ENCODE results near the gene ASTN2. TPM values are rescaled to one million over a fixed set of nuclear protein-coding genes. Genes with fewer than 3 reads are reported as not detected.

The ASTN2 gene
- polyA plus RNA-seq, 4 donors = 3.0 to 15.2 (median 3.7) TPM

DNA sequence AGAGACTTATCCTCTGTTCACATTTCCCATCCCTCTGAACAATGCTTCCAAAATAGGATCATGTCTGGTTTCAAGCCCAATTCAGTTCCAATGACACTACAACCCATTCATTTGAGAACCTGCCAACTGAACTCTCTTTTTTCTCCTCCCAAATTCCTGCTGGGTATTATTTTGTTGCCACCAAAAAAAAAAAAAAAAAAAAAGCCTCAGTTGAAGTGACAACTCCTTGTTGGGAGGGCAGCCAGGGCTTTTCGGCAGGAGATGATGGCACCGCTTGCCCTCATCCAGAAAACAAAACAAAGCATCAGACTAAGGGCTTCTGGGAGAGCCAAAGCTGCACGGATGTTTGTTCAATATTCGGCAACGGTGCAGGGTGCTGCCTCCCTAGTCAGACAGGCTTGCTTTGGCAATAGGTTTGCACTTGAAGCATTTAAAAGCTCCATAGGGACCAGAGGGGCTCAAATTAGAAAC is 758.3 kb downstream of the ASTN2 start:
- no peaks in the 10 kb centered on the region for H3K4me1 ChIP-seq (ENCODE audit: control insufficient read depth in 3 of 3, insufficient read depth in 2 of 3, low read depth in 1 of 3, low read length in 2 of 3)
- DNase-seq (no peak), FAIRE-seq (no peak)
- no peak overlapping the region for H3K4me3 ChIP-seq (ENCODE audit: low read depth in 1 of 3, low read length in 3 of 3)
- H3K9me3 ChIP-seq (ENCODE audit: control insufficient read depth in 2 of 2, insufficient read depth in 1 of 2, low read depth in 1 of 2, low read length in 1 of 2) = no peaks in the 10 kb centered on the region
- no peak overlapping the region for H3K27ac ChIP-seq (ENCODE audit: low read depth in 1 of 3, low read length in 2 of 3)
- no peaks in the 10 kb centered on the region for H3K27me3 ChIP-seq (ENCODE audit: control insufficient read depth in 3 of 3, insufficient read depth in 3 of 3, low read length in 3 of 3)
- 65 to 94% (median 93%) methylated on average over 5 of the region's 5 CpGs for WGBS, 3 donors
- no peaks in the 10 kb centered on the region for H3K36me3 ChIP-seq (ENCODE audit: control insufficient read depth in 3 of 3, insufficient read depth in 2 of 3, low read depth in 1 of 3, low read length in 3 of 3)

DNA sequence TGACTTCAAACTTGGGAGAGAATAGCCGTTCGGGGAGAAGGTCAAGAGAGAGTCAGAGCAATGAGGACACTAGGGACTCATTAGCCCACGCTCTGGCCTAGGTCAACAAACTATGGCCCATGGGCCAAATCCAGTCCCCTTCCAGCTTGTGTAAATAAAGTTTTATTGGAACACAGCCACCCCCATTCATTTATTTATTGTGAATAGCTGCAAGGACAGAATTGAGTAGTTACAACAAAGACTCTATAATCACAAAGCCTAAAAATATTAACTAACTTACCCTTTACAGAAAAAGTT is 760.9 kb downstream of the ASTN2 start:
- 67 to 82% (median 78%) methylated on average over 3 of the region's 3 CpGs for WGBS, 3 donors
- DNase-seq (no peak), FAIRE-seq (no peak)
- no peak overlapping the region for H3K27ac ChIP-seq (ENCODE audit: low read depth in 1 of 3, low read length in 2 of 3)
- no peak overlapping the region for H3K4me3 ChIP-seq (ENCODE audit: low read depth in 1 of 3, low read length in 3 of 3)
- H3K36me3 ChIP-seq (ENCODE audit: control insufficient read depth in 3 of 3, insufficient read depth in 2 of 3, low read depth in 1 of 3, low read length in 3 of 3) = peaks cover 0 to 2% (median 0%) of the 10 kb centered on the region in 3 donors
- H3K27me3 ChIP-seq (ENCODE audit: control insufficient read depth in 3 of 3, insufficient read depth in 3 of 3, low read length in 3 of 3) = no peaks in the 10 kb centered on the region
- H3K9me3 ChIP-seq (ENCODE audit: control insufficient read depth in 2 of 2, insufficient read depth in 1 of 2, low read depth in 1 of 2, low read length in 1 of 2) = no peaks in the 10 kb centered on the region
- no peaks in the 10 kb centered on the region for H3K4me1 ChIP-seq (ENCODE audit: control insufficient read depth in 3 of 3, insufficient read depth in 2 of 3, low read depth in 1 of 3, low read length in 2 of 3)

DNA sequence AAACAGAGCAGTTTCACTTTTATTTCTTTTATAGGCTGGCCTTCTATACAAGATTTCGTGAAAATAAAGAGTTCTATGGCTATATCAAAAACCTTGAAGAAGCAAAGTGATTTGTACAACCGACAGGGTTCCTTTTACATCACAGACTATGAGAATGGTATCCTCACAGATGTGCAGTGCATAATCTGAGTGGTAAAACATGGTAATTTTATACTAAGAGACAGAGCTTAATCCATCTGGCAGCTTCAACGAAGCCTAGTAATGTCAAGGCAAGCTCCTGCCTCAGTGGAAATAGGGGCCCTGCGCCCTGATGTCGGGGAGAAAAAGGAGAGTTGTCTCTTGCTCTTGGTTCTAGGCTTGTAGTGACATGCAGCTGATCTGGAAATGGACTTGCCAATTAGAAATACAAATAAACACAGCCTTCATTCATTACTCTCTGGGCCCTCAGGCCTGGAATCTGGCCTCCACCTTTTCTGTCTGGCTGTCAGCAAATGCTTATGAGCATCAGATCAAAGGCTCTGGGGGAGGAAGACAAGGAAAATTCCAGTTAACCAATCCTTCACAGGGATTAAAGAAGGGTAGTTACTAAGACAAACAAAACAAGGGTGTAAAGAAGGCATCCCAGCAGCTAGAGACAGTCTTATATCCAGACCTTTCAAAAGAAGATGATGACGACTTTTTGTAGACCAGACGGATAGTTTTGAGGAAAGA is 761.4 kb downstream of the ASTN2 start:
- no peak for DNase-seq
- H3K36me3 ChIP-seq (ENCODE audit: control insufficient read depth in 3 of 3, insufficient read depth in 2 of 3, low read depth in 1 of 3, low read length in 3 of 3) = peaks cover 0 to 2% (median 0%) of the 10 kb centered on the region in 3 donors
- no peaks in the 10 kb centered on the region for H3K4me1 ChIP-seq (ENCODE audit: control insufficient read depth in 3 of 3, insufficient read depth in 2 of 3, low read depth in 1 of 3, low read length in 2 of 3)
- no peak for FAIRE-seq
- H3K27me3 ChIP-seq (ENCODE audit: control insufficient read depth in 3 of 3, insufficient read depth in 3 of 3, low read length in 3 of 3) = no peaks in the 10 kb centered on the region
- whole genome bisulfite sequencing, 3 donors = 85 to 89% (median 86%) methylated on average over 7 of the region's 7 CpGs
- H3K27ac ChIP-seq (ENCODE audit: low read depth in 1 of 3, low read length in 2 of 3) = no peak overlapping the region
- H3K9me3 ChIP-seq (ENCODE audit: control insufficient read depth in 2 of 2, insufficient read depth in 1 of 2, low read depth in 1 of 2, low read length in 1 of 2) = no peaks in the 10 kb centered on the region
- no peak overlapping the region for H3K4me3 ChIP-seq (ENCODE audit: low read depth in 1 of 3, low read length in 3 of 3)

DNA sequence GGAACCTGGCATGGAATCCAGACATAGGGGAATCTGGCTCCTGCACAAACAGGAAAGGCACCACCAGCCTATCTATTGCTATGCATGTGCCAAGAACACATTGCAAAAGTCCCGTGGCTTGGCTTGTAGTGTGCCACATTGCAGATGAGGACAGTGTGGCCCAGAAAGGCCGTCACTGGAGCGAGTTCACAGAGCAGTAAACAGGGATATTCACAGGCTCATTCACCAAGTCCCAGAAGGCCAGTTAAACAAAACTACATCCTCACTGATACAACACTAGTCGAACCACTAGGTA is 767.4 kb downstream of the ASTN2 start:
- Histone ChIP-seq H3K27ac (ENCODE audit: low read depth in 1 of 3, low read length in 2 of 3) (no peak overlapping the region), H3K36me3 (ENCODE audit: control insufficient read depth in 3 of 3, insufficient read depth in 2 of 3, low read depth in 1 of 3, low read length in 3 of 3) (peaks cover 0 to 2% (median 0%) of the 10 kb centered on the region in 3 donors), H3K9me3 (ENCODE audit: control insufficient read depth in 2 of 2, insufficient read depth in 1 of 2, low read depth in 1 of 2, low read length in 1 of 2) (no peaks in the 10 kb centered on the region), H3K4me3 (ENCODE audit: low read depth in 1 of 3, low read length in 3 of 3) (no peak overlapping the region), H3K4me1 (ENCODE audit: control insufficient read depth in 3 of 3, insufficient read depth in 2 of 3, low read depth in 1 of 3, low read length in 2 of 3) (no peaks in the 10 kb centered on the region), H3K27me3 (ENCODE audit: control insufficient read depth in 3 of 3, insufficient read depth in 3 of 3, low read length in 3 of 3) (no peaks in the 10 kb centered on the region)
- DNase-seq = no peak
- FAIRE-seq = no peak
- WGBS, 3 donors = 88 to 90% (median 90%) methylated on average over 4 of the region's 4 CpGs

DNA sequence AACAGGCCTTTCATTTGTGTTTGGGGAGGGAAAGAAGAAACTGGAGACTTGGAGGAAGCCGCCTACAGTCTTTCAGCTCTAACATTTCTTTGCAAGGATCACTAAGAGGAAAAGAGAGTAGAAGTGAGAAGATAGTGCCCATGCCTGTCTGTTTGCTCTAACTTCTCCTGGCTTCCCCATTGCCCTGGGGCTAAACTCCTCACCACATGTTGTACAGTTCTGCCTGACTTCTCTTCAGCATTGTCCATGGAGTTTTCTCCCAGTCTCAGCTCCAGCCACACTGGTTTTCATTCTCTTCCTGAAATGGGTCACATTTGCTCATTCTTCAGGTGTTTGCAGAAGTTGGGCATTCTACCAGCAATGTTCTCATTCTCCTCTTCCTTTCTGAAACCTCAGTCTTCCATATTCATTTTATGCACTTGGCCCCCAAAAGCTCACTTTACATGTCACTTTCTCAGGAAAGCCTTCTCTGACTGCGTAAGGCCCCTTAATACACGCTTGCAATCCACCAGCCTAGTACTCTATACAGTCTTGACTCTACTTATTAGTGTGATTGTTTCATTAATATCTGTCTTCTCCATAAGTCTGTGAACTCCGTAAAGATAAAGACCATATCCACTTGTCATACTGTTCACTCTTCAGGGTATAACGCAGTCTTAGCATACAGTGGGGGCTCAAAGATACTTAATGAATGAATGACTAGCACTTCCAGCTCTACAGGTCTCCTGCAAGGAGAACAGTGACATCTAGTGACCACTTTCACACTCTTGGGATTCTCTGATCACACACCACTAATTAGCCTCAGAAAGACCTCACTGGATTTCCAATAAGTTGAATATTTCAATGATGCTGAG is 768.0 kb downstream of the ASTN2 start:
- Histone ChIP-seq H3K27ac (ENCODE audit: low read depth in 1 of 3, low read length in 2 of 3) (no peak overlapping the region), H3K36me3 (ENCODE audit: control insufficient read depth in 3 of 3, insufficient read depth in 2 of 3, low read depth in 1 of 3, low read length in 3 of 3) (peaks cover 0 to 2% (median 0%) of the 10 kb centered on the region in 3 donors), H3K27me3 (ENCODE audit: control insufficient read depth in 3 of 3, insufficient read depth in 3 of 3, low read length in 3 of 3) (no peaks in the 10 kb centered on the region), H3K9me3 (ENCODE audit: control insufficient read depth in 2 of 2, insufficient read depth in 1 of 2, low read depth in 1 of 2, low read length in 1 of 2) (no peaks in the 10 kb centered on the region), H3K4me3 (ENCODE audit: low read depth in 1 of 3, low read length in 3 of 3) (no peak overlapping the region), H3K4me1 (ENCODE audit: control insufficient read depth in 3 of 3, insufficient read depth in 2 of 3, low read depth in 1 of 3, low read length in 2 of 3) (no peaks in the 10 kb centered on the region)
- no peak for FAIRE-seq
- whole genome bisulfite sequencing, 3 donors = 77 to 84% (median 79%) methylated on average over 5 of the region's 5 CpGs
- DNase-seq = peak; percentile 39 to 46

DNA sequence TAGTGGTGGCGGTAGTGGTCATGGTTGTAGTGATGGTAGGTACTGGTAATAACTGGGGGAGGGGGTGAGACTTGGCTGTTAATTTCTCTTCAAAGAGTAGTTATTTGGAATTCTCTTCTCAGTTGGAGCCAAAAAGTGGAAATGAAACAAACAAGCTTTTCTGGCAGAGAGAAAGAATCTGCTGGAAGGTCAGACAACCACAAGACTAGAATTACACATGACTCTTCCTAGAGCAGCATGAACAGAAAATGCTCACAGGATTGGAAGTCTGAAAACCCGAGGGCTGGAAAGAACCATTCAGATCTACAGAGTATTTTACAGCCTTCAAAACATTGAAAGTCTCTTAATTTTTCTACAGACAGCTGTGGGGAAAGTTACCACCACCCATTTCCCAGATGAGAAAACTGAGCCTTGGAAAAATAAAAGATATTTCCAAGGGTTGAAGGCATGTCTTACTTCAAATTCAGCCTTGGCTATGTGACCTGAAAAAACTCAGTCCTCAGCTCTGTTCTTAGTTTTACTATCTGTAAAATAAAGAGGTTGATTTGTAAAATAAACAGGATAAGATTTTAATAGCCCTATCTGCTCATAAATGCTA is 770.7 kb downstream of the ASTN2 start:
- FAIRE-seq = no peak
- 74 to 88% (median 83%) methylated on average over 2 of the region's 2 CpGs for WGBS, 3 donors

DNA sequence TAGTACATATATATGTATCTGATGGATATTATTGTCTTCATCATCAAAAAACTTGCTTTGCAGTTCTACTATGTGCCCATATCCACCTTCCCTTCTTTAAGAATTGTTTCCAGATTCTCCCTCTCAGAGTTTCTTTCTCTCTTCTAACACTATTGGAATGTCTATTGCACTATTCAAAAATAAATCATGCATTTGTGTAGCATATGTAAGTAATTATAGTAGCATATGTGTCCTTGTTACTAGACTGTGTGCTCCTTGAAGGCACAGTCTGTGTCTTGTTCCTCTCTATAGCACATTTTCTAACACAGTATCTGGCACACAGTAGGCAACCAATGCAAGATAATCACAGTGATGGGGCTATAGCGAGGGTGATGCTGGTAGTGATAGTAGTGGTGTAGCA is 771.2 kb downstream of the ASTN2 start:
- no peaks in the 10 kb centered on the region for H3K4me1 ChIP-seq (ENCODE audit: control insufficient read depth in 3 of 3, insufficient read depth in 2 of 3, low read depth in 1 of 3, low read length in 2 of 3)
- no peak overlapping the region for H3K4me3 ChIP-seq (ENCODE audit: low read depth in 1 of 3, low read length in 3 of 3)
- FAIRE-seq (no peak), DNase-seq (no peak)
- H3K36me3 ChIP-seq (ENCODE audit: control insufficient read depth in 3 of 3, insufficient read depth in 2 of 3, low read depth in 1 of 3, low read length in 3 of 3) = no peaks in the 10 kb centered on the region
- H3K27ac ChIP-seq (ENCODE audit: low read depth in 1 of 3, low read length in 2 of 3) = no peak overlapping the region
- no peaks in the 10 kb centered on the region for H3K27me3 ChIP-seq (ENCODE audit: control insufficient read depth in 3 of 3, insufficient read depth in 3 of 3, low read length in 3 of 3)
- WGBS, 3 donors = 94 to 100% (median 97%) methylated on average over 1 of the region's 1 CpG
- no peaks in the 10 kb centered on the region for H3K9me3 ChIP-seq (ENCODE audit: control insufficient read depth in 2 of 2, insufficient read depth in 1 of 2, low read depth in 1 of 2, low read length in 1 of 2)

More for the DNA sequence above, 770.7 kb downstream of the ASTN2 start:
- no peaks in the 10 kb centered on the region for H3K36me3 ChIP-seq (ENCODE audit: control insufficient read depth in 3 of 3, insufficient read depth in 2 of 3, low read depth in 1 of 3, low read length in 3 of 3)
- no peak overlapping the region for H3K4me3 ChIP-seq (ENCODE audit: low read depth in 1 of 3, low read length in 3 of 3)
- no peaks in the 10 kb centered on the region for H3K9me3 ChIP-seq (ENCODE audit: control insufficient read depth in 2 of 2, insufficient read depth in 1 of 2, low read depth in 1 of 2, low read length in 1 of 2)
- H3K27me3 ChIP-seq (ENCODE audit: control insufficient read depth in 3 of 3, insufficient read depth in 3 of 3, low read length in 3 of 3) = no peaks in the 10 kb centered on the region
- H3K27ac ChIP-seq (ENCODE audit: low read depth in 1 of 3, low read length in 2 of 3) = no peak overlapping the region
- no peaks in the 10 kb centered on the region for H3K4me1 ChIP-seq (ENCODE audit: control insufficient read depth in 3 of 3, insufficient read depth in 2 of 3, low read depth in 1 of 3, low read length in 2 of 3)
- no peak for DNase-seq

DNA sequence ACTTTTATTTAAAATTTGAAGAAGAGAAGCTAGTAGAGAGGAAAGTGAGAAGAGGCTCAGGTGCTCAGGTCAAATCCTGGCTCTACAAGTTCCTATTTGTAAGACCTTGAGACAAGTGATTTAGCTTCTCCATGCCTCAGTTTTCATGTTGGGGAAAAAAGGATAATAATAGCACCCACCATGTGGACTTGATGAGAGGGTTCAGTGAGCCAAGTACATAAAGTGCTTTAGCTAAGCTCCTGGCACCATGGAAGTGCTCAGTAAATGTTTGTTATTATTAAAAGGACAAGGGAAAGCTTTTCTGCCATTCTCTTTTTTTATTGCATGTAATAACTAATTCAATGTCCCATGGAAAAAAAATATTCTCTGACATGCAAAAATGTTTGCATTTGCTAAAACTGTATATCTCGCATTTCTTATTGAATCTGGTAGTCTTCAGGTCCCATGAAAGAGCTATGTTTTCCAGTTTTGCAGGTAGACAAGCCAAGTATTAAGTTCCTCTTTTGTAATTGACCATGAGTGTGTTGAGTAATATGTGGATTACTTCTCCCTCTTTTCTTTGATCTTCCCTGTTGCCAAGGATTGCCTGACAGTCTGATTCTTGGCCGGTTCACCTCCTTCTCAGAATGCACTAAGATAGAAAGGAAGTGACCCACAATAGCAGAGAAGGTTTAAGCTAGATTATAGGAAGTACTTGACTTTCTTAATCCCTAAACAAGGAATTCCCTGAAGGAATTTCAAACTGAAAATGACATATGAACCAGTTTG is 773.4 kb downstream of the ASTN2 start:
- no peaks in the 10 kb centered on the region for H3K4me1 ChIP-seq (ENCODE audit: control insufficient read depth in 3 of 3, insufficient read depth in 2 of 3, low read depth in 1 of 3, low read length in 2 of 3)
- DNase-seq (no peak), FAIRE-seq (no peak)
- no peaks in the 10 kb centered on the region for H3K27me3 ChIP-seq (ENCODE audit: control insufficient read depth in 3 of 3, insufficient read depth in 3 of 3, low read length in 3 of 3)
- WGBS, 3 donors = 67 to 73% (median 72%) methylated on average over 2 of the region's 2 CpGs
- no peaks in the 10 kb centered on the region for H3K9me3 ChIP-seq (ENCODE audit: control insufficient read depth in 2 of 2, insufficient read depth in 1 of 2, low read depth in 1 of 2, low read length in 1 of 2)
- no peak overlapping the region for H3K27ac ChIP-seq (ENCODE audit: low read depth in 1 of 3, low read length in 2 of 3)
- no peaks in the 10 kb centered on the region for H3K36me3 ChIP-seq (ENCODE audit: control insufficient read depth in 3 of 3, insufficient read depth in 2 of 3, low read depth in 1 of 3, low read length in 3 of 3)
- no peak overlapping the region for H3K4me3 ChIP-seq (ENCODE audit: low read depth in 1 of 3, low read length in 3 of 3)
